K562 (cell line): Measurements from ENCODE around the gene MOK. TPM values are rescaled to one million over a fixed set of nuclear protein-coding genes. Genes with fewer than 3 reads are reported as not detected.

ENCODE experiments used
- CBX8 ChIP-seq: fragments of 200-600 bp; sonication (generic); IDR thresholded peaks from 2 replicates; pipeline ENCODE4 v1.6.1; 2012; ENCODE audit warnings: borderline replicate concordance, mixed run types, low read depth, mild to moderate bottlenecking, moderate library complexity, mixed read lengths, low read length, control low read depth, inconsistent platforms; ENCODE audit not compliant: poor library complexity, severe bottlenecking; ENCODE audit errors: extremely low read depth
- CCNT2 ChIP-seq: IDR thresholded peaks from 2 replicates; pipeline ENCODE4 v1.6.1; 2011; ENCODE audit warnings: borderline replicate concordance, low read depth, mild to moderate bottlenecking, moderate library complexity, mixed read lengths, low read length; ENCODE audit not compliant: insufficient read length; ENCODE audit errors: extremely low read depth
- EP400 ChIP-seq: fragments of 450-650 bp; IDR thresholded peaks from 2 replicates; pipeline ENCODE4 v1.6.1; 2017; ENCODE audit warnings: antibody characterized with exemption, mild to moderate bottlenecking, moderate library complexity
- HLTF ChIP-seq: fragments of 450-650 bp; IDR thresholded peaks from 2 replicates; pipeline ENCODE4 v1.6.1; 2016
- HMGN3 ChIP-seq: IDR thresholded peaks from 2 replicates; pipeline ENCODE4 v1.6.1; 2011; ENCODE audit warnings: borderline replicate concordance, low read depth, mild to moderate bottlenecking, mixed read lengths, low read length; ENCODE audit not compliant: insufficient read length; ENCODE audit errors: extremely low read depth
- PHF21A ChIP-seq: fragments of 450-650 bp; IDR thresholded peaks from 2 replicates; pipeline ENCODE4 v1.6.1; 2017; ENCODE audit warnings: low read depth, borderline replicate concordance
- RBM22 ChIP-seq: fragments of 200-400 bp; formaldehyde crosslinking; IDR thresholded peaks from 2 replicates; pipeline ENCODE4 v1.6.1; 2018; ENCODE audit warnings: low read length, low read depth; ENCODE audit not compliant: poor library complexity, severe bottlenecking
- SMARCA4 ChIP-seq: fragments of 450-650 bp; IDR thresholded peaks from 2 replicates; pipeline ENCODE4 v1.6.1; 2016
- SP2 ChIP-seq: IDR thresholded peaks from 2 replicates; pipeline ENCODE4 v1.6.1; 2011; ENCODE audit warnings: mild to moderate bottlenecking, low read depth, low read length, moderate library complexity; ENCODE audit not compliant: poor library complexity, severe bottlenecking; ENCODE audit errors: extremely low read depth
- ZC3H11A ChIP-seq: IDR thresholded peaks from 2 replicates; pipeline ENCODE4 v1.6.1; 2012; ENCODE audit warnings: low read depth, low read length, improper control_type of control experiment
- ZFP36 ChIP-seq: fragments of 150-350 bp; IDR thresholded peaks from 2 replicates; pipeline ENCODE4 v1.6.1; 2018; ENCODE audit warnings: low read length, low read depth; ENCODE audit not compliant: partially characterized antibody
- ZNF217 ChIP-seq: sonication (generic); formaldehyde crosslinking; IDR thresholded peaks from 2 replicates; pipeline ENCODE4 v1.8.0; 2022; ENCODE audit warnings: mild to moderate bottlenecking, missing genetic modification reagents
- ZNF75A ChIP-seq: fragments of 450-650 bp; formaldehyde crosslinking; IDR thresholded peaks from 2 replicates; pipeline ENCODE4 v1.4.0; 2020; ENCODE audit warnings: mild to moderate bottlenecking
- polyA plus RNA-seq, 8 experiments: library from polyadenylated mRNA; depleted of rRNA in 4 of 8; stranded (reverse) in 5 of 8; unstranded in 3 of 8; fragments of >200 nt; fragmentation: Nextera tagmentation in 2 of 8; fragmentation: Illumina TruSeq in 1 of 8; extraction: Ambion mirVana in 2 of 8; extraction: Trizol in 1 of 8; gene quantifications; 2 replicates each; pipeline versions ENCODE4 v1.2.1 to v1.2.3, GENCODE V29; 2011 to 2014; ENCODE audit warnings: inconsistent platforms in 1 of 8, missing spikeins in 1 of 8
- total RNA-seq, 7 experiments: library from RNA; depleted of rRNA in 6 of 7; stranded (reverse); fragments of >200 nt in 6 of 7; fragmentation: Illumina TruSeq in 2 of 7; extraction: Trizol in 2 of 7; gene quantifications; 2 replicates each; pipeline versions ENCODE4 v1.2.1 to v1.2.3, GENCODE V29; 2011 to 2021; ENCODE audit warnings: low replicate concordance in 1 of 7
- TF ChIP-seq, protein P1 (sequence below), 2 experiments: fragments of 150-350 bp in 1 of 2; IDR thresholded peaks; 2 replicates each; pipeline ENCODE4 v1.6.1; 2012 to 2016; ENCODE audit warnings: low read depth in 2 of 2, low read length in 2 of 2, mild to moderate bottlenecking in 1 of 2, moderate library complexity in 1 of 2
- TF ChIP-seq, protein P2 (sequence below): fragments of 250-450 bp; sonication (Bioruptor Pico); IDR thresholded peaks from 2 replicates; pipeline ENCODE4 v1.5.0; 2021
- TF ChIP-seq, protein P3 (sequence below): sonication (generic); formaldehyde crosslinking; IDR thresholded peaks from 2 replicates; pipeline ENCODE4 v1.8.1; 2023; ENCODE audit warnings: mild to moderate bottlenecking, missing genetic modification reagents
- TF ChIP-seq, protein P4 (sequence below), 2 experiments: fragments of 450-650 bp in 1 of 2; sonication (generic) in 1 of 2; formaldehyde crosslinking in 1 of 2; IDR thresholded peaks in 1 of 2; conservative IDR thresholded peaks in 1 of 2; 2 replicates each; pipeline versions ENCODE4 v1.6.1 to v1.8.1; 2016 to 2023; ENCODE audit warnings: mild to moderate bottlenecking in 2 of 2, moderate library complexity in 2 of 2, inconsistent platforms in 1 of 2, missing genetic modification reagents in 1 of 2
- TF ChIP-seq, protein P5 (sequence below): fragments of 450-650 bp; IDR thresholded peaks from 2 replicates; pipeline ENCODE4 v1.6.1; 2017; ENCODE audit warnings: antibody characterized with exemption

Gene MOK
- total and polyA plus RNA-seq, 9 of the 15 experiments (the other 6 are each of a cell fraction or from before 2014, with no cell fraction given), result 1.3 to 8.4 (median 5.3) TPM

DNA sequence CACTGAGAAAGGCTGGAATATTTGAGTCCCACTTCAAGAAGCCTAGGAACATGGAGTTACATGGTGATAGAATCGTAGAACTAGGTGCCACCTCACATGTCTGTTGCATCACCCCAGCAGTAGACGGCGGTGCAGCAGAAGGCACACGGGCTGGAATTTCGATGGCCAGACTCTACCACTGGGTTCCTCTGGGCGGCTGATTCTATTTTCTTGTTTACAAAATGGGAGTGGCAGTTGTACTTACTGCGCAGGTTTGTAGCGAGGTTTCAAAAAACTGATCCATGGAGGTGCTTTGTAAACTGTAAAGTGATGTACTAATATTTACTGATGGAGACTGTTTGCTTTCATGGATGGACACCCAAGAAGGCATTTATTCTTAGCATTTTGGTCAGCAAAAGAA, 119.6 kb downstream of the MOK start (continued):
- no peak for TF ChIP-seq CCNT2
- TF ChIP-seq, protein P1, sequence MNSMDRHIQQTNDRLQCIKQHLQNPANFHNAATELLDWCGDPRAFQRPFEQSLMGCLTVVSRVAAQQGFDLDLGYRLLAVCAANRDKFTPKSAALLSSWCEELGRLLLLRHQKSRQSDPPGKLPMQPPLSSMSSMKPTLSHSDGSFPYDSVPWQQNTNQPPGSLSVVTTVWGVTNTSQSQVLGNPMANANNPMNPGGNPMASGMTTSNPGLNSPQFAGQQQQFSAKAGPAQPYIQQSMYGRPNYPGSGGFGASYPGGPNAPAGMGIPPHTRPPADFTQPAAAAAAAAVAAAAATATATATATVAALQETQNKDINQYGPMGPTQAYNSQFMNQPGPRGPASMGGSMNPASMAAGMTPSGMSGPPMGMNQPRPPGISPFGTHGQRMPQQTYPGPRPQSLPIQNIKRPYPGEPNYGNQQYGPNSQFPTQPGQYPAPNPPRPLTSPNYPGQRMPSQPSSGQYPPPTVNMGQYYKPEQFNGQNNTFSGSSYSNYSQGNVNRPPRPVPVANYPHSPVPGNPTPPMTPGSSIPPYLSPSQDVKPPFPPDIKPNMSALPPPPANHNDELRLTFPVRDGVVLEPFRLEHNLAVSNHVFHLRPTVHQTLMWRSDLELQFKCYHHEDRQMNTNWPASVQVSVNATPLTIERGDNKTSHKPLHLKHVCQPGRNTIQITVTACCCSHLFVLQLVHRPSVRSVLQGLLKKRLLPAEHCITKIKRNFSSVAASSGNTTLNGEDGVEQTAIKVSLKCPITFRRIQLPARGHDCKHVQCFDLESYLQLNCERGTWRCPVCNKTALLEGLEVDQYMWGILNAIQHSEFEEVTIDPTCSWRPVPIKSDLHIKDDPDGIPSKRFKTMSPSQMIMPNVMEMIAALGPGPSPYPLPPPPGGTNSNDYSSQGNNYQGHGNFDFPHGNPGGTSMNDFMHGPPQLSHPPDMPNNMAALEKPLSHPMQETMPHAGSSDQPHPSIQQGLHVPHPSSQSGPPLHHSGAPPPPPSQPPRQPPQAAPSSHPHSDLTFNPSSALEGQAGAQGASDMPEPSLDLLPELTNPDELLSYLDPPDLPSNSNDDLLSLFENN (IDR thresholded peaks at IDR 0.05; ENCODE audit: low read depth in 2 of 2, low read length in 2 of 2), result no peak
- peak; percentile 40; the same call in 1 of the 2 replicates for TF ChIP-seq EP400
- TF ChIP-seq RBM22, result no peak
- TF ChIP-seq, protein P2, sequence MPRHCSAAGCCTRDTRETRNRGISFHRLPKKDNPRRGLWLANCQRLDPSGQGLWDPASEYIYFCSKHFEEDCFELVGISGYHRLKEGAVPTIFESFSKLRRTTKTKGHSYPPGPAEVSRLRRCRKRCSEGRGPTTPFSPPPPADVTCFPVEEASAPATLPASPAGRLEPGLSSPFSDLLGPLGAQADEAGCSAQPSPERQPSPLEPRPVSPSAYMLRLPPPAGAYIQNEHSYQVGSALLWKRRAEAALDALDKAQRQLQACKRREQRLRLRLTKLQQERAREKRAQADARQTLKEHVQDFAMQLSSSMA (CRISPR knock-in tag), result no peak
- no peak for TF ChIP-seq ZNF217 (CRISPR knock-in tag)
- TF ChIP-seq CBX8, result no peak
- TF ChIP-seq, protein P3, sequence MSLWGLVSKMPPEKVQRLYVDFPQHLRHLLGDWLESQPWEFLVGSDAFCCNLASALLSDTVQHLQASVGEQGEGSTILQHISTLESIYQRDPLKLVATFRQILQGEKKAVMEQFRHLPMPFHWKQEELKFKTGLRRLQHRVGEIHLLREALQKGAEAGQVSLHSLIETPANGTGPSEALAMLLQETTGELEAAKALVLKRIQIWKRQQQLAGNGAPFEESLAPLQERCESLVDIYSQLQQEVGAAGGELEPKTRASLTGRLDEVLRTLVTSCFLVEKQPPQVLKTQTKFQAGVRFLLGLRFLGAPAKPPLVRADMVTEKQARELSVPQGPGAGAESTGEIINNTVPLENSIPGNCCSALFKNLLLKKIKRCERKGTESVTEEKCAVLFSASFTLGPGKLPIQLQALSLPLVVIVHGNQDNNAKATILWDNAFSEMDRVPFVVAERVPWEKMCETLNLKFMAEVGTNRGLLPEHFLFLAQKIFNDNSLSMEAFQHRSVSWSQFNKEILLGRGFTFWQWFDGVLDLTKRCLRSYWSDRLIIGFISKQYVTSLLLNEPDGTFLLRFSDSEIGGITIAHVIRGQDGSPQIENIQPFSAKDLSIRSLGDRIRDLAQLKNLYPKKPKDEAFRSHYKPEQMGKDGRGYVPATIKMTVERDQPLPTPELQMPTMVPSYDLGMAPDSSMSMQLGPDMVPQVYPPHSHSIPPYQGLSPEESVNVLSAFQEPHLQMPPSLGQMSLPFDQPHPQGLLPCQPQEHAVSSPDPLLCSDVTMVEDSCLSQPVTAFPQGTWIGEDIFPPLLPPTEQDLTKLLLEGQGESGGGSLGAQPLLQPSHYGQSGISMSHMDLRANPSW (CRISPR knock-in tag), result no peak
- TF ChIP-seq, protein P4, sequence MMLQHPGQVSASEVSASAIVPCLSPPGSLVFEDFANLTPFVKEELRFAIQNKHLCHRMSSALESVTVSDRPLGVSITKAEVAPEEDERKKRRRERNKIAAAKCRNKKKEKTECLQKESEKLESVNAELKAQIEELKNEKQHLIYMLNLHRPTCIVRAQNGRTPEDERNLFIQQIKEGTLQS (IDR thresholded peaks at IDR 0.05), result peak; percentile 78
- TF ChIP-seq, protein P4 (CRISPR knock-in tag; conservative IDR thresholded peaks at IDR 0.05), result no peak
- no peak for TF ChIP-seq ZFP36
- no peak for TF ChIP-seq HMGN3
- TF ChIP-seq, protein P5, sequence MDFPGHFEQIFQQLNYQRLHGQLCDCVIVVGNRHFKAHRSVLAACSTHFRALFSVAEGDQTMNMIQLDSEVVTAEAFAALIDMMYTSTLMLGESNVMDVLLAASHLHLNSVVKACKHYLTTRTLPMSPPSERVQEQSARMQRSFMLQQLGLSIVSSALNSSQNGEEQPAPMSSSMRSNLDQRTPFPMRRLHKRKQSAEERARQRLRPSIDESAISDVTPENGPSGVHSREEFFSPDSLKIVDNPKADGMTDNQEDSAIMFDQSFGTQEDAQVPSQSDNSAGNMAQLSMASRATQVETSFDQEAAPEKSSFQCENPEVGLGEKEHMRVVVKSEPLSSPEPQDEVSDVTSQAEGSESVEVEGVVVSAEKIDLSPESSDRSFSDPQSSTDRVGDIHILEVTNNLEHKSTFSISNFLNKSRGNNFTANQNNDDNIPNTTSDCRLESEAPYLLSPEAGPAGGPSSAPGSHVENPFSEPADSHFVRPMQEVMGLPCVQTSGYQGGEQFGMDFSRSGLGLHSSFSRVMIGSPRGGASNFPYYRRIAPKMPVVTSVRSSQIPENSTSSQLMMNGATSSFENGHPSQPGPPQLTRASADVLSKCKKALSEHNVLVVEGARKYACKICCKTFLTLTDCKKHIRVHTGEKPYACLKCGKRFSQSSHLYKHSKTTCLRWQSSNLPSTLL, result no peak
- no peak for TF ChIP-seq SP2
- no peak for TF ChIP-seq ZC3H11A
- TF ChIP-seq PHF21A, result no peak
- no peak for TF ChIP-seq HLTF
- TF ChIP-seq SMARCA4, result no peak
- no peak for TF ChIP-seq ZNF75A (CRISPR knock-in tag)
